ENCODE results near the gene MEGF11.
A peak's percentile ranks its signal among the peaks of the same experiment; 100 is the strongest.
"Not testable (repeated sequence)": the region's sequence is repeated elsewhere in the genome, so short reads cannot be mapped to it uniquely, and the experiment has no call there.

Gene MEGF11

DNA sequence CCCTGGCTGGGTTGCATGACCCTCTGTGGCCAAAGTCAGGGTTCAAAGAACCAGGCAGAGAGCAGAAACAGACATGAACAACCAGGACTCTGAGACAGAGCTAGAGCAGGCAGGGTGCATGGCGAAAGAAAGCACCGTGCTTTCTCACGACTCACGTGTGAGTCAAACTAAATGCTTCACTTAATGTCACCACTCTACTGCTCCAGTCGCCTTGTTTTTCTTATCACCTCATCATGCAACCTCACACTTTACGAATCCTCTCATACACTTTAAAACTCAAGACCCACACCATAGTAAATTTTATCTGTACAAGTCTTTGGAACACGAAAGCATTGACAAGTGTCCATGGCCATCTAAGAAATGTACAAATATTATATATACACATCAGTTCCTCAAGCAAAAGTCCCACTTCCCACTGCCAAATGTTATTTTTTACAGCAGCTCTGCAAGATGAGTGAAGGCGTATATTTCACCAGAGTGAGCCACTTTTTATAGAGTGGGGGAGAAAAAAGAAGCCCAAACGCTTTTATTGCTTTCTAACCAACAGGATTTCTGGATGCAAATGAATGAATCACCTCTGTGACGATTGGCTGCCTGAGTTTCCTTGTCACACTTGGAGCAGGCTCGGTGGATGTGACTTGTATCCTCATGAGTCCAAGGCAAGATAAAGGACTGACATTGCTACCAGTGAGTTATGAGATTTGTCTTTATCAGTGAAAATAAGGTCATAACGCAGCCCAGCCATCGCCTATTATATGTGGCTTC is 16.0 kb upstream of the MEGF11 start:
- no peak overlapping the region for H3K9ac ChIP-seq (ENCODE audit: low read length)
- no peaks in the 10 kb centered on the region for H3K27me3 ChIP-seq (ENCODE audit: control insufficient read depth, insufficient read depth, low read length)
- no peak overlapping the region for H3K27ac ChIP-seq (ENCODE audit: low read length)
- no peak overlapping the region for H3K4me3 ChIP-seq (ENCODE audit: low read length)
- H3K4me1 ChIP-seq (ENCODE audit: control insufficient read depth, low read depth, low read length): peaks cover 8% of the 10 kb centered on the region
- H3K36me3 ChIP-seq (ENCODE audit: control insufficient read depth, low read depth, low read length): no peaks in the 10 kb centered on the region
- H3K9me3 ChIP-seq (ENCODE audit: control insufficient read depth, low read depth, low read length): no peaks in the 10 kb centered on the region

DNA sequence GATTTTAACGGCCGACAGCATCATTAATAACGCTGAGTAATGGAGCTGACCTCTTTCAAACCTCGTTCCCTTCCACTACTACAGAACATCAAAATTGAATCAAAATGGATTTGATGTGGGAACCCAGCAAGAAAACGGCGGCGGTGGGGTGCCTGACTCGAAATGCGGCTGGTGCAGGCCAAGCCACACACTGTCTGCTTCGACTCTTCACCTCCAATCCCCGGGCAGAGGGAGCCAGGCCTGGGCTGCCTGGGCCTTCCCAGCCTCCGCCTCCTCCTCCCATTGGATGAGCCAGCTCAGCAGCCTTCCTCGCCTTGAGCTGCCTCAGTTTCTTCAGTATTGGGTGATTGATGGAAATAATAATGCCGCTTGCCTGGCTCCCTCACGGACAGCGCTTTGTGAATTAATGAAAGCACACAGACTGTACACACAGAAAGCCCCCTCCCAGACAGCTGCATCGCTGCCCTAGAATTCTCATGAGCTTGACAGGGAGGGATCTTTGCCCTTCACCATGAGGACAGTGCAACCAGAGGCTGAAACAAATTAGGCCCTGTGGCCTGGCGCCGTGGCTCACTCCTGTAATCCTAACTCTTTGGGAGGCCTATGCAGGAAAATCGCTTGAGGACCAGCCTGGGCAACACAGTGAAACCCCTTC is 11.4 kb upstream of the MEGF11 start:
- Histone ChIP-seq H3K27me3 (ENCODE audit: control insufficient read depth, insufficient read depth, low read length) (no peaks in the 10 kb centered on the region), H3K4me3 (ENCODE audit: low read length) (no peak overlapping the region), H3K9ac (ENCODE audit: low read length) (no peak overlapping the region)

DNA sequence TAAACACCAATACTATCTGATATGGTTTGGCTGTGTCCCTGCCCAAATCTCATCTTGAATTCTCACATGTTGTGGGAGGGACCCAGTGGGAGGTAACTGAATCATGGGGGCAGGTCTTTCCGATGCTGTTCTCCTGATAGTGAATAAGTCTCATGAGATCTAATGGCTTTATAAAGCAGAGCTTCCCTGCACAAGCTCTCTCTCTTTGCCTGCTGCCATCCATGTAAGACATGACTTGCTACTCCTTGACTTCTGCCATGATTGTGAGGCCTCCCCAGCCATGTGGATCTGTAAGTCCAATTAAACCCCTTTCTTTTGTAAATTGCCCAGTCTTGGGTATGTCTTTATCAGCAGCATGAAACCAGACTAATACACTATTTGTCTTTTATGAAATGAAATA is 9.3 kb upstream of the MEGF11 start:
- not testable (repeated sequence) for H3K27ac ChIP-seq (ENCODE audit: low read length); H3K4me3 ChIP-seq (ENCODE audit: low read length); H3K9me3 ChIP-seq (ENCODE audit: control insufficient read depth, low read depth, low read length); H3K9ac ChIP-seq (ENCODE audit: low read length); H3K36me3 ChIP-seq (ENCODE audit: control insufficient read depth, low read depth, low read length); H3K27me3 ChIP-seq (ENCODE audit: control insufficient read depth, insufficient read depth, low read length); H3K4me1 ChIP-seq (ENCODE audit: control insufficient read depth, low read depth, low read length)

More for the DNA sequence above, 11.4 kb upstream of the MEGF11 start:
- H3K36me3 ChIP-seq (ENCODE audit: control insufficient read depth, low read depth, low read length): no peaks in the 10 kb centered on the region
- peaks cover 6% of the 10 kb centered on the region for H3K9me3 ChIP-seq (ENCODE audit: control insufficient read depth, low read depth, low read length)
- H3K4me1 ChIP-seq (ENCODE audit: control insufficient read depth, low read depth, low read length): peaks cover 8% of the 10 kb centered on the region
- H3K27ac ChIP-seq (ENCODE audit: low read length): no peak overlapping the region

DNA sequence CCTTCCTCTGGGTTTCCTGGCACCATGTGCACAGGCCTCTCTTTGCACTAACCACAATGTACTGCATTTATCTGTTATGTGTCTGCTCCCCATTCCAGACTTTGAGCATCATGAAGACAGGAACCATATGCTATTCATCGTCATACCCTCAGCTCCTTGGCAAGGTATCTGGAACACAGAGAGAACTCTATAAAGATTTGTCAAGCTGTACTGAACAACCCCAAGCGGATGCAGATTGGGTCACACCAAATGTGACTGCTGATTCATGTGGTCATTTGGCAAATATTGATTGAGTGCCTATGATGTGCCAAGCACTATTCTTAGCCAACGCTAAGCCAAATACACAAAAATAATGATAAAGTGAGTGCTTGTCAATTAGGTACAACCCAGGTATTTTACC is 7.5 kb upstream of the MEGF11 start:
- peaks cover 17% of the 10 kb centered on the region for H3K27me3 ChIP-seq (ENCODE audit: control insufficient read depth, insufficient read depth, low read length)
- H3K4me3 ChIP-seq (ENCODE audit: low read length): no peak overlapping the region
- H3K27ac ChIP-seq (ENCODE audit: low read length): no peak overlapping the region
- no peak overlapping the region for H3K9ac ChIP-seq (ENCODE audit: low read length)
- no peaks in the 10 kb centered on the region for H3K4me1 ChIP-seq (ENCODE audit: control insufficient read depth, low read depth, low read length)
- peaks cover 6% of the 10 kb centered on the region for H3K9me3 ChIP-seq (ENCODE audit: control insufficient read depth, low read depth, low read length)
- H3K36me3 ChIP-seq (ENCODE audit: control insufficient read depth, low read depth, low read length): no peaks in the 10 kb centered on the region

DNA sequence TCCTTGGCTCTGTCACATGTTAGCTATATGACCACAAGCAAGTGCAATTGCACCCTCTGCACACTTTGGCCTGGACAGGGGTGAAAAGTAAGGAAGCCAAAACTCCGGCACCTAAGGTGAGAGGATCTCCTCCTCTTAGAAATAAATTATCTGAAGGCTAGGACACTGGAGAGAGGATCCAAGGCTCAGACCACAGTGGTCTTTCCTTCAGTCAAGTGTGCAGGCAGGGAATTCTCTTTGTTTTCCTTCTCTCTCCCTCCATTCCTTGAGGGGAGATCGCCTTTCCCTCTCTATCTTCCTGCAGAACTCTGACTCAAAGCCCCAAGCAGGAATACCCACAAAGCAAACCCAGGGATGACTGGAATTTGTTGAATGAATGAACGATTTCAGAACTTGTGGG is 3.1 kb upstream of the MEGF11 start:
- Histone ChIP-seq H3K9ac (ENCODE audit: low read length) (no peak overlapping the region), H3K4me3 (ENCODE audit: low read length) (no peak overlapping the region), H3K36me3 (ENCODE audit: control insufficient read depth, low read depth, low read length) (no peaks in the 10 kb centered on the region), H3K9me3 (ENCODE audit: control insufficient read depth, low read depth, low read length) (no peaks in the 10 kb centered on the region), H3K27ac (ENCODE audit: low read length) (no peak overlapping the region), H3K27me3 (ENCODE audit: control insufficient read depth, insufficient read depth, low read length) (peaks cover 57% of the 10 kb centered on the region), H3K4me1 (ENCODE audit: control insufficient read depth, low read depth, low read length) (no peaks in the 10 kb centered on the region)

DNA sequence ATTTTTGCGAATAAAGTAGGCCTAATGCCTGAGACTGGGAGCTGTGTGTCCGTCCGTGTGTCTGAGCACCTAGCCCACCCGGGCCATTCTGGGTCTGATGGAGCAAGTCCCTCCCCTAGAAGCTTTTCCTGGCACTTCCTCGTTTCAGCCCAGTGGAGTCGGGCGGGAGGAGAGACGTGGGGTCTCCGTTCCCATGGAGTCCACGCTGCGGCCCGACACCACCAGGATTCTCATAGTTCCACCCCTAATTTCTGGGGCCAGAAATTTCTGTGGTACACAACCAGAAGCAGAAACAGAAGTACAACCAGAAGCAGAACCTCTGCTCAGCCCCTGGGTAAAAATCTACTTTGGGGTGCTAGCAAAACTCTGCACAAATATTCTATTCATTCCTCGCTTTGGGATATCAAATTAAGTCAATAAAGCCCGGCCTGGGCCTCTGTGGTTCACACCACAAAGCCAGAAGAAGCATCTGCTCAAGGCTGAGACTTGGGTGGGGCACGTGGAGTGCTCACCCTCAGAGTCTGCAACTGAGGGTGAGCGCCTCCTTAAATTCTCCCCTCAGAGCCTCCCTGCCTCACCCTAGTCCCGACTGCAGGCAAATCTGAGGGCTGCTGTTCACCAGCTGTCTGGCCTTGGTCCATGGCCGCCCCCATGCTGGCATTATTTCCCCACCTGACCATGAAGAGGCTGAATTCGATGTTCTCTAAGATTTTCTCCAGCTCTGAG is 1.6 kb upstream of the MEGF11 start:
- no peaks in the 10 kb centered on the region for H3K36me3 ChIP-seq (ENCODE audit: control insufficient read depth, low read depth, low read length)
- H3K27me3 ChIP-seq (ENCODE audit: control insufficient read depth, insufficient read depth, low read length): peaks cover 73% of the 10 kb centered on the region
- no peak overlapping the region for H3K9ac ChIP-seq (ENCODE audit: low read length)
- peak overlapping the region; percentile 64 for H3K4me3 ChIP-seq (ENCODE audit: low read length)
- H3K27ac ChIP-seq (ENCODE audit: low read length): no peak overlapping the region
- H3K4me1 ChIP-seq (ENCODE audit: control insufficient read depth, low read depth, low read length): peaks cover 5% of the 10 kb centered on the region
- H3K9me3 ChIP-seq (ENCODE audit: control insufficient read depth, low read depth, low read length): no peaks in the 10 kb centered on the region

DNA sequence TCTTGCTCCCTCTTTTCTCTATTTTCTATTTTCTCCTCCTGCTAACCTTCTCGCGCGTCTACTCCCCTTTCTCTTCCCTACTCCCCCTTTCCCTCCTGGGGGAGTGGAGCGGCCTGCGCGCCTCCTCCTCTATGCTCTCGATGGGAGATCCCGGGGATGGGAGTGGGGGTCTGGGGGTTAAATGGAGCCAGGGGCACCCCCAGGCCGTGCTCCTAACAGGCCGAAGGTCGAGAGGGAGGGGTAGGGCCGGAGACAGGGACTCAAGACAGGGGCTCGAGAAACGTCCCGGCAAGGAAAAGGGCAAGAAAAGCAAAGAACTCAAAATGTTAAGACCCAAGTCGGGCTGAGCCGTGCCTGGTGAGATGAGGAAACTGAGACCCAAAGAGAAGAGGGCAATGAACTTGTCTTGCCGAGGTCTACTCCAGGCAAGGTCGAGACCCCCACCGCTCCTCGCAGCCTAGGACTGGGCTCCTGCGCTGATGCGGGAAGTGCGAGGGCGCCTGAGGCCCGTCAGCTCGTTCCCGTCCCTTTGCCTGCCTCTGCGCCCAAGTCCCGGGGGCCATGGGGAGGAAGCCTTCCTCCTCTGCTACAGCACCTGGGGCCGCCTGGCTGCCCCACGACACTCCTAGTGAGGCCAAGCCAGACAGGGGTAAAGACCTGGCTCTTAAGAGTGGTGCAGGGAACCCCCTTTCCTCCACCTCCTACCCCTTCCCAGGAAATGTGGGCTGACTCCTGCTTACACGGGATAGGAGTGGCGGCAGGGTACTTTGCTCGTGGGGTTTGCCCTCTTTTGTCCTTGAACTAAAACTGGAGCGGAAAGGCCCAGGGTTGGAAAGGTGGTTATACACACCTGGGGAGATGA is 770 bp upstream of the MEGF11 start:
- no peak overlapping the region for H3K27ac ChIP-seq (ENCODE audit: low read length)
- peaks cover 76% of the 10 kb centered on the region for H3K27me3 ChIP-seq (ENCODE audit: control insufficient read depth, insufficient read depth, low read length)
- H3K4me3 ChIP-seq (ENCODE audit: low read length): peak overlapping the region; percentile 64
- H3K4me1 ChIP-seq (ENCODE audit: control insufficient read depth, low read depth, low read length): peaks cover 12% of the 10 kb centered on the region
- no peaks in the 10 kb centered on the region for H3K36me3 ChIP-seq (ENCODE audit: control insufficient read depth, low read depth, low read length)
- no peaks in the 10 kb centered on the region for H3K9me3 ChIP-seq (ENCODE audit: control insufficient read depth, low read depth, low read length)
- H3K9ac ChIP-seq (ENCODE audit: low read length): no peak overlapping the region

DNA sequence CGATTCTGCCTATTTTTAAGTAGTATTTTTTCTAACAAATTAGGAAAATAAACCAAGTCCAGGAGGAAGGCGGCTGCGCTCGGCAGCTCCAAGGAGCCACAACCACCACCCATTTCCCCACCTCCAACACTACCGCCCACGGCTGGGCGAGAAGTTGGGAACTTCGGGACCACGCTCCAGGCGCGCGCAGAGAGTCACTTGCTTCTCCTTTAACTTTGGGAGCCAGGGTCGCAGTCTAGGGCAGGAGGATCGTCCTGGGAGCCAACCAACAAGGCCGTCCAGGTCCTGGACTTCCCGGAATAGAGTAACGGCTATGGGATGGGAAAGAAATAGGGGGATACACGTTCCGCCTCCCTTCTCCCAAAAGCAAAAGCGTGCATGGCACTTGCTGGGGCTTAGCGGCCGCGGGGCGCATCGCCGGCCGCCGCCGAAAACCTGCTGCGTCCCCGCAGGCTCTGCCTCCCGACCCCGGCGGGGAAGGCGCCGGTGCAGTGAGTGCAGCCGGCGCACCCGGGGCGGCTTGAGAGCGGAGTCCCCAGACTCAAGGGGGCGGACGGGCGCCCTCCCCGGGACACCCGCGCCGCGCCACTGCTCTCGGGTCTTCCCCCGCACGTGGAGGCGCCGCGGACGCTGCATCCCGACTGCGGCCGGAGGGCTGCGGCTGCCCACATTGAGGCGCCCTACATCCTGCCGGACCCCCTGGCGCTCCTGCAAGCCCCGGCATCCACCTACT is 699 bp downstream of the MEGF11 start:
- H3K9ac ChIP-seq (ENCODE audit: low read length): no peak overlapping the region

DNA sequence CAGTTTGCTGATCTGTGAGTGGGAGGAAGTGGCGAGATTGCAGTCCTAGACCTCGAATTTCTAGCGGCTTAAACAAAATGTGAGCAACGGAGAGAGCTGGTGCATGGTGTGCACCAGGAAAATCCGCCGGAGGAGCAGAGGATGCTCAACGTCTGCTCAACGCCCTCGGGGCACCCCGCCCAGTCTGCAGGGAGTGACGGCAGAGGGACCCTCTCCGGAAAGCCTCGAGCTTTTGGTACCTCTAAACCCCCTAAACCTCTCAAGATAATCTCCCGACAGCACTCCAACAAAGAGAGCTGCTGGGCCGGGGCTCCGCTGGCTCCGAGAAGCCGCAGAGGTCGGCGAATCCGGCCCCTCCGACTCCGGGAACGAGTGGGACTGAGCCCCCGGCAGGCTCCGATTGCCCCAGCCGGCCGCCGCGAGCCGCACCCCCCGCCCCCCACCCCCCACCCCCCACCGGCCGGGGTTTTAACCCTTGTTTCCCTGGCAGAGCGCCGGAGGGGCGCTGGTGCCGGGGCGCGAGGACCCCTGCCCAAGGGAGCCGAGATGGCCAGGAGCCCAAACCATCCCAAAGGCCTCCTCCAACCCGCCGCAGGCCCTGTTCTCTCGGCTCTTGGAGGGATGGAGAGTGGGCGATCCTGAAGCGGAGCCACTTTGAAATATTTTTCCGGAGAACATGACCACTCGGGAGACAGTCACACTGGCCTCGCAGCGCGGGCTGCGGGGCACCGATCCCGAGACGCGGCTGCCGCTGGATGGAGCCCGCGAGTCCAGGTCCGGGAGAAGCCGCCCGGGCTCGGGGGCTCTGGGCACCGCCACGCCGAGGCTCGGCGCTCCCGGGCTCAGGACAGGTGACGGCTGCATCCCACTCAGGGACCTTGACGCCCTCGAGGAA is 1.5 kb downstream of the MEGF11 start:
- Histone ChIP-seq H3K27me3 (ENCODE audit: control insufficient read depth, insufficient read depth, low read length) (peaks cover 69% of the 10 kb centered on the region), H3K9ac (ENCODE audit: low read length) (no peak overlapping the region)

More for the DNA sequence above, 699 bp downstream of the MEGF11 start:
- Histone ChIP-seq H3K4me1 (ENCODE audit: control insufficient read depth, low read depth, low read length) (peaks cover 17% of the 10 kb centered on the region), H3K36me3 (ENCODE audit: control insufficient read depth, low read depth, low read length) (no peaks in the 10 kb centered on the region), H3K9me3 (ENCODE audit: control insufficient read depth, low read depth, low read length) (no peaks in the 10 kb centered on the region), H3K27me3 (ENCODE audit: control insufficient read depth, insufficient read depth, low read length) (peaks cover 76% of the 10 kb centered on the region), H3K27ac (ENCODE audit: low read length) (no peak overlapping the region), H3K4me3 (ENCODE audit: low read length) (peak overlapping the region; percentile 64)

More for the DNA sequence above, 1.5 kb downstream of the MEGF11 start:
- Histone ChIP-seq H3K27ac (ENCODE audit: low read length) (no peak overlapping the region), H3K9me3 (ENCODE audit: control insufficient read depth, low read depth, low read length) (no peaks in the 10 kb centered on the region), H3K4me1 (ENCODE audit: control insufficient read depth, low read depth, low read length) (peaks cover 17% of the 10 kb centered on the region), H3K4me3 (ENCODE audit: low read length) (peak overlapping the region; percentile 64), H3K36me3 (ENCODE audit: control insufficient read depth, low read depth, low read length) (no peaks in the 10 kb centered on the region)

Measured in iPS-18a (cell line).